Activated CD4-positive, alpha-beta T cell treated with anti-CD3 and anti-CD28 coated beads, Interleukin-10, Interleukin-2, amounts not matched to agents 100 ng/mL and 50 ng/mL, durations not matched to agents 16 hours and 8 hours (primary cell): Measurements from ENCODE around the gene MANEA.

Experiments used
- DNase-seq: peaks from one replicate; pipeline ENCODE4 v3.0.0-alpha.2; 2020

The MANEA gene

GRCh38 chr6:95589826-95590570 is 12.7 kb downstream of the MANEA start:
- DNase-seq = no peak

DNA sequence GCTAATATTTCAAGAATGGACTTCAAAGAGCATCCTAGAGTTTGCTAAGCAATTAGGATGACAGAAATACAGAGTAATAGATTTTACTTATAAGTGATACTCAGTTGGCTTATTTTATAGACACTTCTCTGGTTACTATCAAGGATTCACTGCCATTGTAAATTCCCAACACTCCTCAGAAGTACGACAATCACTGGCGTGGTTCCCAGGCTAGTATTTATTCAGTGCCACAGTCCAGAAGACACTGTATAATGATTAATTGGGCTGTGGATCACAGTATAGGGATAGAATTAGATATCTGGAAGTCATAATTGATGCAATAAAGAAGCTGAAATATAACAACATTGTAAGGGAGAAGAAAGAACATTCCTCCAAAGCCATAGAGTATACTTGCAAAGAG is 15.7 kb downstream of the MANEA start:
- no peak for DNase-seq

- DNase-seq = no peak
These were observed 18.7 kb downstream of the MANEA start for GRCh38 chr6:95596021-95596420.

DNA sequence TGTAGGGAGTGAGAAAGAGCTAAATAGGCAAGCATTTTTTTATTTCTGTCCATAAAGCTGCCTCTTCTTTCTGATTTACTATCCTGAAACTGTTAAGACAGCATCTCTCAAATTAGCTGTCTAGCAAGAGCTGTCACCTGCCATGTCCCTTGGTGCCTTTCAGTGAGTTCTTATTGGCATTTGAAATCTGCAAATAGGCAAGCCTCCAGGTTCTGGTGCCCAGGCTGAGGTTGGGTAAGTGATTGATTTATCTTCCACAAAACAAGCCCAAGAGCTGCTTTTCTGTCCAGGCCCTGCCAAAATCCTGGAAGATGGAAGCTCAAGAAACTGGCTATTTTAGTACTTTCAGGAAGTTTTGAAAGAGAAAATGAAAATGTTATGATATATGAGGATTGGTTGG is 22.4 kb downstream of the MANEA start:
- DNase-seq = no peak

- DNase-seq = no peak
These were observed 23.8 kb downstream of the MANEA start for GRCh38 chr6:95601133-95601532.

DNA sequence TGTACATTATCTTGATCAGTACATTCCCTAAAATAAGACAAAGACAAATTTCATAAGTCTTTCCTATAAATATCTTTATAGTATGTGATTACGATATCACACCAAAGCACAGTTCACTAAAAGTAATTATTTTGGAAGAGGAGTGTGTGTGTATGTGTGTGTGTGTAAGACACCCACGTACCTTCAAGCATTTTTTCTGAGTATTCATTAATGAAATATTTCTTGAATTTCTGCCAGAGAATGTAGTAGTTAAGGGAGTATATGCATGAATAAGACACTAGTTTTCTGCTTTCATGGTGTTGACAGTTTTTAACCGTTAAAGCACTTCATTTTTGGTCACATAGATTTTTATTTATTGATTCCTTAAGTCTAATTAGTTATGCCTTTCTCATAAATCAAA is 36.8 kb downstream of the MANEA start:
- DNase-seq = no peak

DNA sequence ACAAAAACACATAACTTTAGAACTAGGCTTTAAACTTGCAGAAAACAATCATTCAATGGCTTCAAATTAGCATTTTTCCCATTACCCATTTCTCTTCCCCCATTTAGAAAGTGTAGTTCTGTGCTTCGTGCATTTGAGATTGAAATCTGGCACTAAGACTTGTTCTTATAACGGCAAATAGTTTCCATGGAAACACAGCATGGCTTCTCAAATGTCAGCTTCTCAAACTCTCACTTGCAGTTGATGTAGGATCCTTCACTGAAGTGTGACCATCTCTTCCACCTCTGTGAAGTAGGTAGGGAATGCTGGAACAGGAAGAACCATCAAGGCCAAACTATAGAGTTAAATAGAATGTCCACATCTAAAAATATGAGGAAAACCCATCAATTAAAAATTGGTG is 52.2 kb downstream of the MANEA start:
- DNase-seq = no peak

- no peak for DNase-seq
These were observed 59.5 kb downstream of the MANEA start for GRCh38 chr6:95636552-95637431.

DNA sequence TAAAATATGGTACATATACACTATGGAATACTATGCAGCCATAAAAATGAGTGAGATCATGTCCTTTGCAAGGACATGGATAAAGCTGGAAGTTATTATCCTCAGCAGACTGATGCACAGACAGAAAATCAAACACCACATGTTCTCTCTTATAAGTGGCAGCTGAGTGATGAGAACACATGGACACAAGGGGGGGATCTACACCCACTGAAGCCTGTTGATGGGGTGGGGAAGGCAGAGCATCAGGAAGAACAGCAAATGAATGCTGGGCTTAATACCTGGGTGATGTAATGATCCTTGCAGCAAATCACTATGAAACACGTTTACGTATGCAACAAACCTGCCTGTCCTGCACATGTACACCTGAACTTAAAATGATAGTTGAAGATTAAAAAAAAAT is 71.3 kb downstream of the MANEA start:
- DNase-seq = no peak

GRCh38 chr6:95649451-95649850 is 72.1 kb downstream of the MANEA start:
- DNase-seq = no peak

DNA sequence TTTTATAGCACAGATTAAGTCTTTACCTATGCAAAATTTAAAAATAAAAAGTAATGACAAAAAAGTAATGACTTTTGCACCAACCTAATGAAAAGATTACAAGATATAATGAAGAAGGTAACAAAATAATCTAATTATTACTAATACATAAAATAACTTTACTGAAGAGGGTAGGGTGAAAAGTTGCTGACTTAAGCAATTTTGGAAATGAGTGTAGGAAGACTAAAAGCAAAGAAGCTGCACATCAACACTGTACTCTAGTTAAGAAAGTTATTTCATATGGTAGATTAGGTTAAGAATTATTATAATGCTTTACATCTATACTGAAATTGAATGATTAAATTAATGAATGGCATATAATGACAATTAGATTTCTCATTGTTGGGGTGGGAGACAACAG is 76.8 kb downstream of the MANEA start:
- DNase-seq = no peak

- no peak for DNase-seq
These were observed 81.6 kb downstream of the MANEA start for GRCh38 chr6:95658886-95659285.
